GM19372 (cell line): ENCODE results near the gene RBFOX2.
"Not testable (repeated sequence)": the region's sequence is repeated elsewhere in the genome, so short reads cannot be mapped to it uniquely, and the experiment has no call there.

Experiments used
- ATAC-seq: cut with Tn5 transposase; IDR thresholded peaks from one replicate; pipeline ENCODE4 v1.9.1; 2021; ENCODE audit warnings: mild to moderate bottlenecking, low read depth, moderate library complexity; ENCODE audit not compliant: unreplicated experiment

Gene RBFOX2

GRCh38 chr22:36048911-36049677, 20.5 kb upstream of the RBFOX2 start:
- ATAC-seq: no peak

- ATAC-seq: not testable (repeated sequence)
Observed at GRCh38 chr22:36044517-36044916, 15.9 kb upstream of the RBFOX2 start.

- ATAC-seq: no peak
Observed at GRCh38 chr22:36042240-36042639, 13.6 kb upstream of the RBFOX2 start.

- no peak for ATAC-seq
Observed at GRCh38 chr22:36039125-36039524, 10.5 kb upstream of the RBFOX2 start.

- no peak for ATAC-seq
Observed at GRCh38 chr22:36037102-36037758, 8.6 kb upstream of the RBFOX2 start.

GRCh38 chr22:36036167-36036624, 7.6 kb upstream of the RBFOX2 start:
- no peak for ATAC-seq

- ATAC-seq: no peak
Observed at GRCh38 chr22:36032611-36033010, 4.0 kb upstream of the RBFOX2 start.

- ATAC-seq: no peak
Observed at GRCh38 chr22:36029406-36029755, 757 bp upstream of the RBFOX2 start.

GRCh38 chr22:36027935-36028645, 534 bp downstream of the RBFOX2 start:
- ATAC-seq: no peak

- no peak for ATAC-seq
Observed at GRCh38 chr22:36027579-36027934, 1.1 kb downstream of the RBFOX2 start.

GRCh38 chr22:36026741-36027140, 1.9 kb downstream of the RBFOX2 start:
- ATAC-seq: no peak

- no peak for ATAC-seq
Observed at GRCh38 chr22:36022697-36023096, 5.9 kb downstream of the RBFOX2 start.

GRCh38 chr22:36022162-36022561, 6.5 kb downstream of the RBFOX2 start:
- no peak for ATAC-seq

- ATAC-seq: no peak
Observed at GRCh38 chr22:36021606-36022153, 6.9 kb downstream of the RBFOX2 start.

- not testable (repeated sequence) for ATAC-seq
Observed at GRCh38 chr22:36020865-36021264, 7.8 kb downstream of the RBFOX2 start.

- ATAC-seq: no peak
Observed at GRCh38 chr22:36017651-36018091, 11.0 kb downstream of the RBFOX2 start.

- no peak for ATAC-seq
Observed at GRCh38 chr22:36016684-36017083, 11.9 kb downstream of the RBFOX2 start.

GRCh38 chr22:36015811-36016529, 12.7 kb downstream of the RBFOX2 start:
- ATAC-seq: no peak

GRCh38 chr22:36015155-36015810, 13.3 kb downstream of the RBFOX2 start:
- no peak for ATAC-seq

GRCh38 chr22:36014546-36015074, 14.0 kb downstream of the RBFOX2 start:
- ATAC-seq: no peak
